SK-N-SH treated with all-trans-retinoic acid at 6 μM for 48 hours (cell line): ENCODE results near the gene RALGAPB.

Source experiments
- ISL1 ChIP-seq: fragments of 250-450 bp; sonication (Bioruptor Pico); IDR thresholded peaks from 2 replicates; pipeline ENCODE4 v2.1.2; 2022; ENCODE audit warnings: mild to moderate bottlenecking, moderate library complexity
- RARB ChIP-seq: fragments of 250-450 bp; sonication (Bioruptor Pico); IDR thresholded peaks from 2 replicates; pipeline ENCODE4 v1.8.0; 2021; ENCODE audit warnings: mild to moderate bottlenecking, moderate library complexity

DNA sequence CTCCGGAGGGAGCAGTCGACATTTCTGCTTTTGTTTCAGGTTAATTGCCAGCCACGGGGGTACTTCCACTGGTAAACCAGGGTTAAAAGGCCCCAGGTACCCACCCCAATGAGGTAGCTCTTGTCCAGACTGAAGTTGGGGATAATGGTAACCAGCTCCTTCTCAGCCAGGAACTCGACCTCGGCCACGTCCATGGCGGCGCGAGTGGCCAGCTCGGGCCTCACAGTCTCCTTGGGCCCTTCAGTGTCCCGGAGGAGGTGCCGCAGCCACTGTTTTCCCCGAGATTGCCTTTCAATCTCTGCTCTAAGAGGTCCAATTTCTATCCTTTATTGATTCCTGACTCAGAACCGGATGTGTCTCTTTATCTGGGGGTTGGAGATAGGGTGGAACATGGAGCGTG lies 142.6 kb downstream of the RALGAPB start:
- no peak for TF ChIP-seq ISL1 (CRISPR knock-in tag)
- no peak for TF ChIP-seq RARB (CRISPR knock-in tag)
